Measurements from ENCODE around the gene UTP4. TPM values are rescaled to one million over a fixed set of nuclear protein-coding genes. Genes with fewer than 3 reads are reported as not detected.

Gene UTP4
- total RNA-seq, 1 donor from 2014 or later, result 24.1 TPM

- ATAC-seq (ENCODE audit: poor library complexity), result no peak
- no peak for DNase-seq
- intact Hi-C loops (cut with DNase I), result no loop called here
Measured at GRCh38 chr16:69108905-69109252, 23.6 kb upstream of the UTP4 start.

- intact Hi-C loops (cut with DNase I), result no loop called here
- no peak for DNase-seq
- no peak for ATAC-seq (ENCODE audit: poor library complexity)
Measured at GRCh38 chr16:69109486-69110270, 22.8 kb upstream of the UTP4 start.

GRCh38 chr16:69110406-69110805, 22.0 kb upstream of the UTP4 start:
- intact Hi-C loops (cut with DNase I), result no loop called here
- no peak for ATAC-seq (ENCODE audit: poor library complexity)
- DNase-seq, result no peak

GRCh38 chr16:69111216-69111875, 21.1 kb upstream of the UTP4 start:
- ATAC-seq (ENCODE audit: poor library complexity) (no peak), DNase-seq (no peak)
- intact Hi-C loops (cut with DNase I), result no loop called here

- ATAC-seq (ENCODE audit: poor library complexity) (no peak), DNase-seq (no peak)
- intact Hi-C loops (cut with DNase I), result no loop called here
Measured at GRCh38 chr16:69111876-69112230, 20.6 kb upstream of the UTP4 start.

GRCh38 chr16:69112285-69113129, 19.9 kb upstream of the UTP4 start:
- intact Hi-C loops (cut with DNase I), result no loop called here
- ATAC-seq (ENCODE audit: poor library complexity) (peak; percentile 50), DNase-seq (peak; percentile 65)

GRCh38 chr16:69113216-69113615, 19.2 kb upstream of the UTP4 start:
- ATAC-seq (ENCODE audit: poor library complexity) (no peak), DNase-seq (no peak)
- intact Hi-C loops (cut with DNase I), result no loop called here

- ATAC-seq (ENCODE audit: poor library complexity) (no peak), DNase-seq (no peak)
- intact Hi-C loops (cut with DNase I), result no loop called here
Measured at GRCh38 chr16:69114346-69114975, 18.0 kb upstream of the UTP4 start.

GRCh38 chr16:69114976-69115355, 17.5 kb upstream of the UTP4 start:
- ATAC-seq (ENCODE audit: poor library complexity), result no peak
- no peak for DNase-seq
- intact Hi-C loops (cut with DNase I), result no loop called here

GRCh38 chr16:69115361-69115760, 17.1 kb upstream of the UTP4 start:
- no peak for ATAC-seq (ENCODE audit: poor library complexity)
- no peak for DNase-seq
- intact Hi-C loops (cut with DNase I), result no loop called here

- intact Hi-C loops (cut with DNase I), result no loop called here
- ATAC-seq (ENCODE audit: poor library complexity) (no peak), DNase-seq (no peak)
Measured at GRCh38 chr16:69115837-69116236, 16.6 kb upstream of the UTP4 start.

- intact Hi-C loops (cut with DNase I), result no loop called here
- ATAC-seq (ENCODE audit: poor library complexity) (no peak), DNase-seq (no peak)
Measured at GRCh38 chr16:69116256-69116875, 16.1 kb upstream of the UTP4 start.

- no peak for DNase-seq
- intact Hi-C loops (cut with DNase I), result no loop called here
- no peak for ATAC-seq (ENCODE audit: poor library complexity)
Measured at GRCh38 chr16:69116906-69117305, 15.5 kb upstream of the UTP4 start.

GRCh38 chr16:69118468-69118867, 14.0 kb upstream of the UTP4 start:
- DNase-seq, result no peak
- intact Hi-C loops (cut with DNase I), result no loop called here

GRCh38 chr16:69118994-69119393, 13.5 kb upstream of the UTP4 start:
- DNase-seq (no peak), ATAC-seq (ENCODE audit: poor library complexity) (no peak)
- intact Hi-C loops (cut with DNase I), result no loop called here

More at GRCh38 chr16:69118468-69118867, 14.0 kb upstream of the UTP4 start:
- no peak for ATAC-seq (ENCODE audit: poor library complexity)

GRCh38 chr16:69119536-69119935, 12.9 kb upstream of the UTP4 start:
- ATAC-seq (ENCODE audit: poor library complexity) (no peak), DNase-seq (no peak)
- intact Hi-C loops (cut with DNase I), result no loop called here

GRCh38 chr16:69120096-69120664, 12.3 kb upstream of the UTP4 start:
- ATAC-seq (ENCODE audit: poor library complexity) (no peak), DNase-seq (no peak)
- intact Hi-C loops (cut with DNase I), result loop anchor here (5.0 to 10.0 kb wide), 2 partner anchors 218 to 595 kb away; no protein-coding TSS in a partner anchor

GRCh38 chr16:69123910-69124309, 8.5 kb upstream of the UTP4 start:
- ATAC-seq (ENCODE audit: poor library complexity) (peak; percentile 61), DNase-seq (no peak)

More at GRCh38 chr16:69123910-69124309, 8.5 kb upstream of the UTP4 start:
- intact Hi-C loops (cut with DNase I), result loop anchor here (5.0 to 10.0 kb wide), 2 partner anchors 222 to 599 kb away; no protein-coding TSS in a partner anchor

All from Right ventricle myocardium superior (tissue), 1 donor.